Measurements from ENCODE around the gene HOXC11. TPM values are rescaled to one million over a fixed set of nuclear protein-coding genes. Genes with fewer than 3 reads are reported as not detected.

Gene HOXC11
- total and polyA plus RNA-seq, 2 of the 4 experiments (the other 2 are of a cell fraction) = not detected

GRCh38 chr12:53994264-53995001 lies 21.5 kb downstream of the HOXC11 start:
- H3K9me1 ChIP-seq (ENCODE audit: insufficient read depth, low read length) = no peaks in the 10 kb centered on the region
- no peak overlapping the region for H2AK5ac ChIP-seq (ENCODE audit: low read depth, low read length)
- no peak overlapping the region for H3K4me3 ChIP-seq (ENCODE audit: insufficient read depth, low read depth, low read length)
- no peaks in the 10 kb centered on the region for H3K79me1 ChIP-seq (ENCODE audit: low read depth in 1 of 2, low read length in 2 of 2)
- no peak overlapping the region for H2BK120ac ChIP-seq (ENCODE audit: low read depth, low read length)
- DNase-seq (no peak), ATAC-seq (ENCODE audit: low read depth) (no peak; the same call in 1 of the 2 replicates)
- TF ChIP-seq CTCF (conservative IDR thresholded peaks at IDR 0.05; ENCODE audit: low read depth, low read length) = no peak
- TF ChIP-seq RCOR1 (IDR thresholded peaks at IDR 0.05; ENCODE audit: insufficient replicate concordance, low read length) = no peak
- no peak for TF ChIP-seq RFX5 (IDR thresholded peaks at IDR 0.05; ENCODE audit: low read depth, low read length)
- TF ChIP-seq RAD21 (IDR thresholded peaks at IDR 0.05; ENCODE audit: low read length) = no peak
- TF ChIP-seq MAZ (IDR thresholded peaks at IDR 0.05; ENCODE audit: borderline replicate concordance, low read depth, low read length) = no peak
- TF ChIP-seq NFE2L2 (IDR thresholded peaks at IDR 0.05; ENCODE audit: low read depth, low read length) = no peak
- TF ChIP-seq POLR2A (IDR thresholded peaks at IDR 0.05; ENCODE audit: low read depth, low read length) = no peak
- TF ChIP-seq MAFK (IDR thresholded peaks at IDR 0.05; ENCODE audit: low read depth, low read length) = no peak
- TF ChIP-seq, protein P1, sequence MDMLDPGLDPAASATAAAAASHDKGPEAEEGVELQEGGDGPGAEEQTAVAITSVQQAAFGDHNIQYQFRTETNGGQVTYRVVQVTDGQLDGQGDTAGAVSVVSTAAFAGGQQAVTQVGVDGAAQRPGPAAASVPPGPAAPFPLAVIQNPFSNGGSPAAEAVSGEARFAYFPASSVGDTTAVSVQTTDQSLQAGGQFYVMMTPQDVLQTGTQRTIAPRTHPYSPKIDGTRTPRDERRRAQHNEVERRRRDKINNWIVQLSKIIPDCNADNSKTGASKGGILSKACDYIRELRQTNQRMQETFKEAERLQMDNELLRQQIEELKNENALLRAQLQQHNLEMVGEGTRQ (IDR thresholded peaks at IDR 0.05; ENCODE audit: low read depth, low read length) = no peak
- TF ChIP-seq BHLHE40 (IDR thresholded peaks at IDR 0.05; ENCODE audit: low read depth, low read length) = no peak
- TF ChIP-seq CEBPB (IDR thresholded peaks at IDR 0.05; ENCODE audit: low read depth, low read length) = no peak
- H3K27me3 ChIP-seq (ENCODE audit: control insufficient read depth, insufficient read depth, low read length) = peaks cover 98% of the 10 kb centered on the region
- H2AK9ac ChIP-seq (replicated peaks; ENCODE audit: low read depth, low read length, poor library complexity) = peak overlapping the region; percentile 14
- ChIA-PET POLR2A (ENCODE audit: unreplicated experiment) (no interaction called here), CTCF (no interaction called here)
- dilution Hi-C loops (cut with HindIII; ENCODE audit: low sequenced_read_pairs, unreplicated experiment) = no loop called here
- no peak overlapping the region for H3K56ac ChIP-seq (ENCODE audit: extremely low read depth, insufficient read depth, low read length)
- no TSS peak for BruUV-seq (replicated peaks)
- H4K5ac ChIP-seq (ENCODE audit: low read depth, low read length) = no peak overlapping the region
- 8% methylated on average over 25 of the region's 60 CpGs; no CpG with 5 or more reads in 1 of the 2 experiments for WGBS, 2 experiments (ENCODE audit: extremely low coverage in 2 of 2, insufficient read length in 1 of 2)
- H4K20me1 ChIP-seq (ENCODE audit: insufficient read depth, low read length) = no peaks in the 10 kb centered on the region; the same call in 1 of the 2 replicates
- no peak overlapping the region for H3K14ac ChIP-seq (replicated peaks; ENCODE audit: low read depth, low read length)
- no peak overlapping the region for H4K8ac ChIP-seq (ENCODE audit: low read depth in 2 of 2, low read length in 2 of 2)
- H3K9me3 ChIP-seq (ENCODE audit: control insufficient read depth, insufficient read depth, low read length) = peaks cover 19% of the 10 kb centered on the region
- H2BK15ac ChIP-seq (ENCODE audit: low read depth, low read length) = no peak overlapping the region
- H3K23ac ChIP-seq (ENCODE audit: low read depth, low read length) = no peak overlapping the region
- no peak overlapping the region for H3K27ac ChIP-seq (ENCODE audit: insufficient read depth, low read length)
- in situ Hi-C loops (cut with MboI; ENCODE audit: low sequenced_read_pairs) = loop anchor here (10.0 kb wide), 2 partner anchors 230 to 380 kb away; no protein-coding TSS in a partner anchor
- no peak overlapping the region for H2BK20ac ChIP-seq (ENCODE audit: low read depth, low read length)
- H3K4me1 ChIP-seq (ENCODE audit: control insufficient read depth, insufficient read depth, low read length) = peaks cover 2% of the 10 kb centered on the region; the same call in 1 of the 2 replicates
- no peaks in the 10 kb centered on the region for H3K36me3 ChIP-seq (ENCODE audit: control insufficient read depth, insufficient read depth, low read length)
- H3K4ac ChIP-seq (ENCODE audit: low read depth, low read length) = no peak overlapping the region
- no peak overlapping the region for H3K9ac ChIP-seq (ENCODE audit: low read depth, low read length)
- no peak overlapping the region for H3K4me2 ChIP-seq (ENCODE audit: low read depth, low read length)
- H3K18ac ChIP-seq (ENCODE audit: low read depth, low read length) = no peak overlapping the region
- intact Hi-C loops (cut with micrococcal nuclease) = no loop called here
- H4K91ac ChIP-seq (ENCODE audit: insufficient read depth, low read depth, low read length) = no peak overlapping the region
- no peak overlapping the region for H2BK5ac ChIP-seq (ENCODE audit: low read depth, low read length, poor library complexity, severe bottlenecking)
- no peak overlapping the region for H2AFZ ChIP-seq (replicated peaks; ENCODE audit: low read length, poor library complexity)
